ENCODE data around the gene TAGLN3.

The TAGLN3 gene

DNA sequence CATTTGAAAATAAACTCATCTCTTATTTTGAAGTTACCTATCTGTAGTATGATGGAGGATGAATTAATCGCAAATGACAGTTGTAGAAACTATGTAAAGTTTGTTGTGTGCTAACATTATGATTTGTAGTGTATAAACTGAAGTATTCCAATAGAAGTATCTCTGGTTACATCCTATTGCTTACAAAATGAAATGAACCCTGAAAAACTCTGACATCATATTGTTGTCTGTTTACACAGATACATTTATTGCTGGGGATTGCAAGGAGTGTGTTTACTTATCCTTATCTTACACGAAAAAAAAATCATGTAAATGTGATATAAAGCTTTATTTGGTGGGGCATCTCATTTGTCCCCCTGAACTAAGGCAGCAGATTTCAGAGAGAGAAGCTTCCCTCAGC lies 22.5 kb upstream of the TAGLN3 start:
- H3K27ac ChIP-seq (ENCODE audit: insufficient read depth, low read depth, low read length, poor library complexity, severe bottlenecking), result no peak overlapping the region
- H3K4me3 ChIP-seq (ENCODE audit: insufficient read depth, low read depth, low read length), result no peak overlapping the region
- 95 to 100% methylated on average over 1 to 2 of the region's 2 CpGs for WGBS, 2 experiments
- H3K36me3 ChIP-seq (ENCODE audit: control insufficient read depth, insufficient read depth, low read length), result no peaks in the 10 kb centered on the region
- H3K27me3 ChIP-seq (ENCODE audit: control insufficient read depth, insufficient read depth, low read length, poor library complexity, severe bottlenecking), result no peaks in the 10 kb centered on the region
- H3K4me1 ChIP-seq (ENCODE audit: control insufficient read depth, insufficient read depth, low read length), result peaks cover 8% of the 10 kb centered on the region
- H3K9me3 ChIP-seq (ENCODE audit: control insufficient read depth, low read length), result no peaks in the 10 kb centered on the region

DNA sequence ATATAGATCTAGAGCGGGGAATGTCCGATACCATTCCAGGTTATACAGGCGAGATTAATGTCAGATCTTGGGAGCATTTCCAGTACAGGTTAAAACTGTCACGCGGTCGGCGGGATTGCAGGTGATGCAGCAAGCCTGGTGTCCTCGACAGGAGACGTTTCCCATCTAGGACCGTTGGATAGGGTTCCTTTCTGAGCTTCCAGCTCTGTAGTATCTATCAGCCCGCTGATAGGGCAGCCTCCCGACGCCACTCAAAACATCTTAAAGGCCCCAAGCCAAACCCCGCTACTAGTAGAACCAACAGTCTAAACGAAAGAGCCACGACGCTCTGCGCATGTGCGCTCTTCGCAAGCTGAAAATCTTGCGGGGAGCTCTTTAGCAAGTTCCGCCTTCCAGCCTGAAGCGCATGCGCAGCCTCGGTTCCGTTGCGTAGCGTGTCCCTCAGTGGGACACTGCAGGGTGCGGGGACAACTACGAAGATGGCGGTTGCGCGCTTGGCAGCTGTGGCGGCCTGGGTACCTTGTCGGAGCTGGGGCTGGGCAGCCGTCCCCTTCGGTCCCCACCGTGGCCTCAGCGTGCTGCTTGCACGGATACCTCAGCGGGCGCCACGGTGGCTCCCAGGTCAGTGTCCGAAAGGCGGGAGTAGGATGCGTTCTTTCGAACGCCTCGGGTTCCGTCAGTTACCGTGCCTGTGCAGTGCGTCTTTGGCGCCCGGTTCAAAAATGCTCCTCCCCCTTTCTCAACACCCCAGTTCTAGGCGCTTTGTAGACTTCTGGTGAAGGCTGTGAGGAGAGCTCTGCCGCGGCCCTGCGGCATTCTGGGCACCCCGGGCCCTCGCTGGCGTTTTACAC lies 19.9 kb upstream of the TAGLN3 start, which contains the start of gene ABHD10:
Gene ABHD10 (plus strand): TSS at position 444 of the 851 bp plus-strand sequence. CDS start 36 bp downstream, at position 480.
- H3K27me3 ChIP-seq (ENCODE audit: control insufficient read depth, insufficient read depth, low read length, poor library complexity, severe bottlenecking), result no peaks in the 10 kb centered on the region
- 5% methylated on average over 61 of the region's 61 CpGs for WGBS, 2 experiments
- H3K27ac ChIP-seq (ENCODE audit: insufficient read depth, low read depth, low read length, poor library complexity, severe bottlenecking), result no peak within 1 kb of the TSS
- H3K4me3 ChIP-seq (ENCODE audit: insufficient read depth, low read depth, low read length), result peak within 1 kb of the TSS; percentile 72
- no peaks in the 10 kb centered on the region for H3K36me3 ChIP-seq (ENCODE audit: control insufficient read depth, insufficient read depth, low read length)
- H3K9me3 ChIP-seq (ENCODE audit: control insufficient read depth, low read length), result no peaks in the 10 kb centered on the region
- peaks cover 9% of the 10 kb centered on the region for H3K4me1 ChIP-seq (ENCODE audit: control insufficient read depth, insufficient read depth, low read length)

DNA sequence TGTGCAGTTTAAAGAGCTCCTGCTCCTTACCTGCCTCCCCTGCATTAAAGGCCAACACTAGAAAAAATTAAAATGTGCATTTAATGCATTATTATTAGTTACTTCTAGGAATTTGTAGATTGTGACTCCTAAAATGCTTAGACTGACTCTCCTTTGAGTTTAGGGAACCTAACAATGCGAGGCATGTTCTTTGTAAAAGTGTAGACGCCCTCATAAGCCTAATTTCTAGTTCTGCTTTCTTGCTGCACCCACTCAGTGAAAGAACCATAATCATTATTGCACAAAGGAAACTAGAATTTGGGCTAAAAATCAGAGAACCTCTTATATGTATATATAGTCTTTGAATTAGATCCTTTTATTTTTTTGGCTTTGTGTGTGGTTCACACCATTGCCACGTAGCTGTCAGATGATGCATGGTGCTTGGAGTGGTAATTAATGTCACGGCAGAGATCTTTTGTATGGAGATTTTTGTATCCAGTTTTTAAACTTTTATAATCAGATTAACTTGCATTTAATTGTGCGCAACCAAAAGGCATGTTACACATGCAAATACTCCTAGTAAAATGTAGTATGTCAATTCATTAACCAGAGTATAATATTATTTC lies 19.2 kb upstream of the TAGLN3 start:
- H3K4me3 ChIP-seq (ENCODE audit: insufficient read depth, low read depth, low read length), result peak overlapping the region; percentile 72
- no peak overlapping the region for H3K27ac ChIP-seq (ENCODE audit: insufficient read depth, low read depth, low read length, poor library complexity, severe bottlenecking)
- peaks cover 9% of the 10 kb centered on the region for H3K4me1 ChIP-seq (ENCODE audit: control insufficient read depth, insufficient read depth, low read length)
- no peaks in the 10 kb centered on the region for H3K27me3 ChIP-seq (ENCODE audit: control insufficient read depth, insufficient read depth, low read length, poor library complexity, severe bottlenecking)
- 14 to 20% methylated on average over 3 to 4 of the region's 5 CpGs for WGBS, 2 experiments
- no peaks in the 10 kb centered on the region for H3K9me3 ChIP-seq (ENCODE audit: control insufficient read depth, low read length)
- no peaks in the 10 kb centered on the region for H3K36me3 ChIP-seq (ENCODE audit: control insufficient read depth, insufficient read depth, low read length)

DNA sequence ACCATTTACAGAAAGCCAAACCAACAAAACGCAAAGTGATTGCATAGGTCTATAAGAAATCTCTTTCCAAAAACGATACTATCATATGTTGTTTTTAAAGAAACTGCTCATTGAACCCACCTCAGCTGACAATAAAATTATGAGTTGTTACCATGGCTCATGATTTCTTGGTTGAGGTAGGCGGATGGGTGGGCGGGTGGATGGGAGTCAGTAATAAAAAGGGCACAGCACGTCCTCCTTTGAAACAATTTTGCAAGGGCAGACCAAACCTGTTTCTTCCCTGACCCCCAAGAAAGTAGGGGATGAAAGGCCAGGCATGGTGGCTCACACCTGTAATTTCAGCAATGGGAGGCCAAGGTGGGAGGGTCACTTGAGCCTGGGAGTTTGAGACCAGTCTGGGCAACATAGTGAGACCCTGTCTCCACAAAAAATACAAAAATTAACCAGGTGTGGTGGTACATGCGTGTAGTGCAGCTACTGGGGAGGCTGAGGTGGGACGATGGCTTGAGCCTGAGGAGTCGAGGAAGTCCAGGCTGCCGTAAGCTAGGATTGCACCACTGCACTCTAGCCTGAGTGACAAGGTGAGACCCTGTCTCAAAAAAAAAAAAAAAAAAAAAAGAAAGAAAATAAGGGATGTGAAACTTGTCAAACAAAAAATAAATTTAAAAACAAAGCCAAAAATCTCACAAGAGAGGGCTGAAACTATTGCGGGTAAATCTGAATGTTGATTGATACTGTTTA lies 17.8 kb upstream of the TAGLN3 start:
- no peaks in the 10 kb centered on the region for H3K36me3 ChIP-seq (ENCODE audit: control insufficient read depth, insufficient read depth, low read length)
- 91% methylated on average over 10 of the region's 10 CpGs for WGBS, 2 experiments

DNA sequence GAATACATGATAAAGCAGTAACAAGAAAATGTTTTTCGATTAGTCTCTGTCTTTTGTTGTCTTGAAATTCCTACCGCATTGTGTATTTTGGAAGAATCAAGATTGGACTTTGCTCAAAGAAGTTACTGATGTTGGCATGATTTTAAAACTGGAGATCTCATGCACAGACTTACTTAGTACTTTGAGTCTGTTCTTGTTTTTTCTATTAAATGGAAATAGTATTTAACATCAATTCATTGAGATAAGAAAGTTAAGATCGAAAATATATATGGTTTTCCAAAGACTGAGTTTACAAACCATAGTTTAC lies 17.3 kb upstream of the TAGLN3 start:
- Histone ChIP-seq H3K27ac (ENCODE audit: insufficient read depth, low read depth, low read length, poor library complexity, severe bottlenecking) (no peak overlapping the region), H3K36me3 (ENCODE audit: control insufficient read depth, insufficient read depth, low read length) (no peaks in the 10 kb centered on the region), H3K27me3 (ENCODE audit: control insufficient read depth, insufficient read depth, low read length, poor library complexity, severe bottlenecking) (no peaks in the 10 kb centered on the region), H3K4me3 (ENCODE audit: insufficient read depth, low read depth, low read length) (no peak overlapping the region), H3K4me1 (ENCODE audit: control insufficient read depth, insufficient read depth, low read length) (peaks cover 9% of the 10 kb centered on the region), H3K9me3 (ENCODE audit: control insufficient read depth, low read length) (no peaks in the 10 kb centered on the region)
- WGBS, 2 experiments, result 95 to 97% methylated on average over 2 to 3 of the region's 3 CpGs

More for the DNA sequence above, 17.8 kb upstream of the TAGLN3 start:
- peaks cover 9% of the 10 kb centered on the region for H3K4me1 ChIP-seq (ENCODE audit: control insufficient read depth, insufficient read depth, low read length)
- H3K27ac ChIP-seq (ENCODE audit: insufficient read depth, low read depth, low read length, poor library complexity, severe bottlenecking), result no peak overlapping the region
- no peaks in the 10 kb centered on the region for H3K27me3 ChIP-seq (ENCODE audit: control insufficient read depth, insufficient read depth, low read length, poor library complexity, severe bottlenecking)
- no peaks in the 10 kb centered on the region for H3K9me3 ChIP-seq (ENCODE audit: control insufficient read depth, low read length)
- no peak overlapping the region for H3K4me3 ChIP-seq (ENCODE audit: insufficient read depth, low read depth, low read length)

DNA sequence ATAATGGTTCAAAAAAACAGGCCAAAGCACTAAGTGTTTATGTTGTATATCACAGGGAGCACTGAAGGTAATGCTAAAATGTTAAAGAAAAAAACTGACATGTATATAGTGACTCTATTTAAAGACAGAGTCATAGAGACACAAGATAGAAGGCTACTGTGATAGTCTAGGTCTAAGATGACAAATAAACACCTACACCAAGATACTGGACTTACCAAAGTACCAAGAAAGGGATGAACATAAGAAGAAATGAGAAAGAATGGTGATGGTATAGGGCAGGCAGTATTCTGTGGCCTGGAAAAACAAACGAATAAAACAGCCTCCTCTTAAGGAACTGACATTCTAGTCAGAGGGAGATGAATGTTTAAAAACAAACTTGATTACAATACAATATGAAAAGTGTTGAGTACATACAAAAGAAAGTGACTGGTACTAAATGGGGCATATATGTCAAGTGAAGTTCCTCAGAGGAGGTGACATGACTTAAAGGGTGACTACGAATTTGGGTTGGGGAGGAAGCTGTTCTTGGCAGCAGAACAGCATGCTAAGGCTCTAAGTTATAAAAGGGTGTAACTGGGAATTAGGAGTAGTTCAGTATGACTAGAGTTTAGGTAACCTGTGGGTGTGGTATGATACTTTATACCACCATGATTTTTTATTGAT lies 14.0 kb upstream of the TAGLN3 start:
- Histone ChIP-seq H3K4me3 (ENCODE audit: insufficient read depth, low read depth, low read length) (no peak overlapping the region), H3K36me3 (ENCODE audit: control insufficient read depth, insufficient read depth, low read length) (peaks cover 16% of the 10 kb centered on the region), H3K4me1 (ENCODE audit: control insufficient read depth, insufficient read depth, low read length) (peaks cover 9% of the 10 kb centered on the region), H3K9me3 (ENCODE audit: control insufficient read depth, low read length) (no peaks in the 10 kb centered on the region), H3K27ac (ENCODE audit: insufficient read depth, low read depth, low read length, poor library complexity, severe bottlenecking) (no peak overlapping the region), H3K27me3 (ENCODE audit: control insufficient read depth, insufficient read depth, low read length, poor library complexity, severe bottlenecking) (no peaks in the 10 kb centered on the region)
- WGBS, 2 experiments, result 94% methylated on average over 2 of the region's 2 CpGs

DNA sequence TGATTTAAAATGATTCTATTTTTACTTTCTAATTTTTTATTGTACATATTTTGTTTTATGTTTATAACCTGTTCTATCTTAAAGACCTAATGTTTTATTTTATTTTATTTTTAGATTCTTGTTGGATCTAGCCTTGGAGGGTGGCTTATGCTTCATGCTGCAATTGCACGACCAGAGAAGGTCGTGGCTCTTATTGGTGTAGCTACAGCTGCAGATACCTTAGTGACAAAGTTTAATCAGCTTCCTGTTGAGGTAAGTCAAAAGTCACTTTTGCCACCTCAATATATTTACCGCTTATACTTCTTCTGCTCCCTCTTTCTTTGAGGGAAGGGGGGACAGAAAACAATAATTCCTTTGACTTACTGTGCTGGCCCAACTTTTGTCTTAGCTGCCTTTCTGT lies 11.9 kb upstream of the TAGLN3 start:
- Histone ChIP-seq H3K9me3 (ENCODE audit: control insufficient read depth, low read length) (no peaks in the 10 kb centered on the region), H3K4me1 (ENCODE audit: control insufficient read depth, insufficient read depth, low read length) (no peaks in the 10 kb centered on the region), H3K4me3 (ENCODE audit: insufficient read depth, low read depth, low read length) (no peak overlapping the region), H3K27me3 (ENCODE audit: control insufficient read depth, insufficient read depth, low read length, poor library complexity, severe bottlenecking) (no peaks in the 10 kb centered on the region), H3K36me3 (ENCODE audit: control insufficient read depth, insufficient read depth, low read length) (peaks cover 20% of the 10 kb centered on the region), H3K27ac (ENCODE audit: insufficient read depth, low read depth, low read length, poor library complexity, severe bottlenecking) (no peak overlapping the region)
- WGBS, 2 experiments, result 96 to 97% methylated on average over 3 of the region's 3 CpGs

DNA sequence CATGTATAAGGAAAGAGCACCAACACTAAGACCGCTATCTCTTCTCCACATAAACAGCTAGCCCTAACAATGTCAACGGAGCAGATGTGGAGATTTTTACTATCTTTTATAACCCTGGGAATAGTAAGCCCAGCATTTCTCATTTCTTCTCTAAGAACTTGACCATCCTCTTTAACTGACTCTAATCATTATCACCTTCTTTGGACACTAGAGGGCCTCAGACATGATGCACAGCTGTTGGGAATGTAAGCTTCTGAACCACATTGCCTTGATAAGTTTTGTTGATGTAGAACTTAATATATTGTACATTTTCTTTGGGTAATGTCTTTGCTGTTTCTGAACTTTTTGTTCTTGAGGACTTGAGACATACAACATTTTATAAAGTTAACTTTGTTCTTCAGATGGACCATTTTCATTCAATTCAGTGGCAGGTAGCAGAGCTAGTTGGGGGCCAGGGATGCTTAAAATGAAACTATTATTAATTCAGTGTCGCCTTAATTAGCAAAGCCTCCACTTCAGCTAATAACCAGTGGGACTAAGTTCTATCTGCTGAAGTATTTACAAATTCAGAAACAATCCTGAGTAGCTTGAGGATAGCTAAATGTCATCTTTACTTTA lies 9.6 kb upstream of the TAGLN3 start:
- H3K4me3 ChIP-seq (ENCODE audit: insufficient read depth, low read depth, low read length), result no peak overlapping the region
- WGBS, 2 experiments, result 73 to 74% methylated on average over 3 of the region's 3 CpGs
- H3K4me1 ChIP-seq (ENCODE audit: control insufficient read depth, insufficient read depth, low read length), result peaks cover 10% of the 10 kb centered on the region
- H3K36me3 ChIP-seq (ENCODE audit: control insufficient read depth, insufficient read depth, low read length), result peaks cover 23% of the 10 kb centered on the region
- no peaks in the 10 kb centered on the region for H3K9me3 ChIP-seq (ENCODE audit: control insufficient read depth, low read length)
- H3K27me3 ChIP-seq (ENCODE audit: control insufficient read depth, insufficient read depth, low read length, poor library complexity, severe bottlenecking), result no peaks in the 10 kb centered on the region
- no peak overlapping the region for H3K27ac ChIP-seq (ENCODE audit: insufficient read depth, low read depth, low read length, poor library complexity, severe bottlenecking)

DNA sequence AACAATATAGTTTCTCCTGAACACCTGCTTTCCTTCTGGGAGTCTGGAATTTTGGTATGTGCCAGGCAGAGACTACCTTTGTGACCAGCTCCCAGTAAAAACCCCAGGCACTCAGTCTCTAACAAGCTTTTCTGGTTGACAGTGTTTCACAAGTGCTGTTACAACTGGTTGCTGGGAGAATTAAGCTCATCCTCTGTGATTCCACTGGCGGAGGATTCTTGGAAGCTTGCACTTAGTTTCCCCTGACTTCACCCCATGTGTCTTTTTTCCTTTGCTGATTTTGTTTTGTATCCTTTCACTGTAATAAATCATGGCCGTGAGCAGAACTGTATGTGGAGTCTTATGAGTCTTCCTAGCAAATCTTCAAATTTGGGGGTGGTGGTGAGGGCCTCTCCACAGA lies 5.7 kb upstream of the TAGLN3 start:
- no peak overlapping the region for H3K27ac ChIP-seq (ENCODE audit: insufficient read depth, low read depth, low read length, poor library complexity, severe bottlenecking)
- 85 to 87% methylated on average over 2 of the region's 2 CpGs for WGBS, 2 experiments
- H3K36me3 ChIP-seq (ENCODE audit: control insufficient read depth, insufficient read depth, low read length), result peaks cover 10% of the 10 kb centered on the region
- no peak overlapping the region for H3K4me3 ChIP-seq (ENCODE audit: insufficient read depth, low read depth, low read length)
- H3K4me1 ChIP-seq (ENCODE audit: control insufficient read depth, insufficient read depth, low read length), result peaks cover 21% of the 10 kb centered on the region
- no peaks in the 10 kb centered on the region for H3K9me3 ChIP-seq (ENCODE audit: control insufficient read depth, low read length)
- H3K27me3 ChIP-seq (ENCODE audit: control insufficient read depth, insufficient read depth, low read length, poor library complexity, severe bottlenecking), result no peaks in the 10 kb centered on the region

All from ectodermal cell (in vitro differentiated cells).